Inflammatory macrophage treated with lipopolysaccharide for 1 hour (primary cell): ENCODE measurements around the gene BTBD10.
"Not testable (repeated sequence)": the region's sequence is repeated elsewhere in the genome, so short reads cannot be mapped to it uniquely, and the experiment has no call there.

Experiments used
- DNase-seq, 2 donors: peaks; one replicate each; pipeline ENCODE4 v3.0.0-alpha.2; 2020 to 2022

Gene BTBD10

DNA sequence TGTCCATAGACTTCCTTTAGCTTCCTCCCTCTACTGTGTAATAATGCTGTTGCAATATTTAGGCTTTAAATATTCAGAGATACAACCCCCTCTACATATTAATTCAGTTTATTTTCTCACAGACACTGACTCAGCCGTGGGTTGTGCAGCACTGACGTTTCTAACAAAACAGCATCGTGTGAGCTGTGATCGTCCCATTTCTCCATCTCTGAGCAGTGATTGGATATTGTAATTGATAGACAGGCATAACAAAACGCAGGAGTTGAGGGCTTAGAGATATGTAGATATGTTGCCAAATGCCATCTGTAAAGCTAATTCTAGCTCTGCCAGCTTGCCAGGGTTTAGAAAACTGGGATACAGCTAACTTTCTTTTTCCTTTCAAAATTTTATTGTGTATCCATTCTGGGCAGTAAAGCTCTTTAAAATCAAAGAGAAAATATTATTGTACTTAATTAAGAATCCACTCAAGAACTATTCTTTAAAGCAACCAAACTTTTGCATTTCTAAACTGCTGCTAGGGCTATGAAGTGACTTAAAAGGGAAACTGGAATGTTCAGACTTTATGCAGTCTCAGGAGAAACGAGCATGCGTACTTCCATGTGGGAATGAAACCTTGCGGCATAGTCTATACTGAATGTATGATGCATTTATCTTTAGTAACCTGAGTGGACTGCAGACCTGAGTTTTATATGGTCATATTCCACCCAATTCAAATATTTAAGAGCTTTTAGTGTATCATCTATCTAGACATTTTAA, 22.7 kb downstream of the BTBD10 start:
- DNase-seq: peak in 1 of 2 donors; percentile 36

DNA sequence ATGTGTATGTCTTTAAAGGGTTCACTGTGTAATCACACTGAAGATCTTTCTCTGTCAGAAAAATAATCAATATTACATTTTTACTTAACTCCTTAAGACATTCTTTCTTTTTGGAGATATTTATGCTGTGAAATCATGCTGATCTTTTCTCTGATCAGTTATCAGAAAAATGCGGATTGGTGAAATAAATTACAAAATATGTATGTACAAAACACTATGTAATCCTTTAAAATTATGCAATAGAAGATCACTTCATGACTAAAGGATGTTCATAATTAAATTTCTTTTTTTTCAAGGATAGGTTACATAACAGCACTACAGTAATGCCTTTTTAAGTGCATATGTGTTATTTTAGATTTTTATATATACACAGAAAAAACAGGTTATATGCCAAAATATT, 24.7 kb downstream of the BTBD10 start:
- DNase-seq: no peak

DNA sequence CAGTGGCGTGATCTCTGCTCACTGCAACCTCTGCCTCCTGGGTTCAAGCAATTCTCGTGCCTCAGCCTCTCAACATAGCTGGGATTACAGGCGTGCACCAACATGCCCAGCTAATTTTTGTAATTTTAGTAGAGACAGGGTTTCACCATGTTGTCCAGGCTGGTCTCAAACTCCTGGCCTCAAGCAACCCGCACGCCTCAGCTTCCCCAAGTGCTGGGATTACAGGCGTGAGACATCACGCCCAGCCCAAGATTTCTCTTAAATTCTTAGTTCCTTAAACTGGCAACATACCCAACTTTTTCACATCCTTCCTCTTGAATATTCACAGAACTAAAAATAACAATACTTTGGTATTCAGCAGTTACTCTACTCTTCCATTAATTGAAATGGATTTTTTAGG, 26.2 kb downstream of the BTBD10 start:
- DNase-seq: not testable (repeated sequence)

DNA sequence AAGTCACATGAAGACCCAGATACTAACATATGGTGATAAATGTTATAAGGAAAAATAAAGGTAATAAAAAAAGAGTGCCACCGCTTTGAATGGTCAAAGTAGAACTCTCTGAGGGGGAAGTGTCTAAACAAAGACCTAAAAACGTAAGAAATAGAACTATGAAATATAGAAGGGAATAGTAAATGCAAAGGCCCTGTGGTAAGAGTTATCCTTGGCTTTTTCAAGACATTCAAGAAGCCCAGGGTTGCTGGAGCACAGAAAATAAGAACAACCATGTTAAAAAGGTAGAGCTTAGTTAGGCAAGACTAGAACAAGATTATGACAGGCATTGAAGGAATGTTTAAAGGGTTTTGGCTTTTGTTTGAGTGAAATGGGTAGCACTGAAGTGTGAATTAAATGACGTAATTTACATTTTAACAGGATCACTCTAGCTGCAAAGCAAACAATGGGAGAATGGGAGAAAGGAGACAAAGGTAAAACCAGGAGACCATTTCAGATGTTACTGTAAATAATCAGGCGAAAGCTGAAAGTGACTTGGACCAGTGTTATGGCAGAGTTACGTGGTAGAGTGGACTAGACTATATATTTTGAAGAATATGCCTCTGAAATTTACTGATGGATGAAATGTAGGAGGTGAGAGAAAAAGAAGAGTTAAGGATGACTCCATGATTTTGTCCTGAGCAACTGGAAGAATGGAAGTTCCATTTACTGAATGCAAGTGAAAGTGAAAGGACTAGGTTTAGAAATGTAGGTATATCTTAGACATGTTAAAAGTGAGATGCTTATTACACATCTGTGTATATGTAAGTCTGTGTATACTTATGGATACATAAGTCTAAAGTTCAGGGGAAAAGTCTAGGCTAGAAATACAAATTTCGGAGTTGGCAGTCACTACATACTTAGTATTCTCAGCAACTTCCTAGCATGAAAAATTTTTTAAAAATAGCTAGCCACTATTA, 28.5 kb downstream of the BTBD10 start:
- no peak for DNase-seq

DNA sequence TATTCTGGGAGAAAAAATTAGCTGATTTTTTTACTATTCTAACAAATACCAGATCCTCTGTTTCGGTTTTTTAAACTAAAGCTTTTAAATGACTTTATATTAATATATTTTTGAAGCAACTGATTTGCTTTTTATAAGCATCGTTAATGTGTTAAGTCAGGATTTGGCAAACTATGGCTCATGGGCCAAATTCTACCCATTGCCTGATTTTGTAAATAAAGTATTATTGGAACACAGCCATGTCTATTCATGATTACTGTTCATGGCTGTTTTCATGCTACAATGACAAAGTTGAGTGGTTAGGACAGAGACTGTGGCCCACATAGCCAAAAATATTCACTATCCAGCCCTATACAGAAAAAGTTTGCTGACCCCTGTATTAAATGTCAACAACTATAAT, 29.6 kb downstream of the BTBD10 start:
- DNase-seq: no peak

DNA sequence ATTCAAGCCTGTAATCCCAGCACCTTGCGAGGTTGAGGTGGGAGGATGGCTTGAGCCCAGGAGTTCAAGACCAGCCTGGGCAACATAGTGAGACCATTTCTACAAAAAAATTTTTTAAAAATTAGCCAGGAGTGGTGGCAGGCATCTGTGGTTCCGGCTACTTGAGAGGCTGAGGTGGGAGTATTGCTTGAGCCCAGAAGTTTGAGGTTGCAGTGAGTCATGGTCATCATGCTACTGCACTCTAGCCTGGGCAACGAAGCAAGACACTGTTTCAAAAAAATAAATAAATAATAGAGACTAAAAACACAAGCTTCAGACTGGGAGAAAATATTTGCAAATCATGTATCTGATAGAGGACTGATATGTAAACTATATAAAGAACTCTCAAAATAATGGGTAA, 33.2 kb downstream of the BTBD10 start:
- peak in 1 of 2 donors; percentile 21 for DNase-seq

DNA sequence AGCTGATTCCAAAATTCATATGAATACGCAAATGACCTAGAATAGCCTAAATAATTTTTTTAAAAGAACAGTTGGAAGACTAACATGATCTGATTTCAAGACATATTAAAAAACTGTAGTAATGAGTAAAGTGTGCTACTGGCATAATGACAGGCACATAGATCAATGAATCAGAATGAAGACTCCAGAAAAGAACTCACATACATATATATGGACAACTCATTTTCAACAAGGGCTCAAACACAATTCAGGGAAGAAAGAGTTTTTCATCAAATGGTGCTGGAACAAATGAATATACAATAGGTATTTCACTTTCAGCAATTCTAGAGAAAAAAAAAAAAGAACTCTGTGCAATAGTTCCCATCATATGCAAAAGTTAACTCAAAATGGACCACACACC, 33.7 kb downstream of the BTBD10 start:
- no peak for DNase-seq

DNA sequence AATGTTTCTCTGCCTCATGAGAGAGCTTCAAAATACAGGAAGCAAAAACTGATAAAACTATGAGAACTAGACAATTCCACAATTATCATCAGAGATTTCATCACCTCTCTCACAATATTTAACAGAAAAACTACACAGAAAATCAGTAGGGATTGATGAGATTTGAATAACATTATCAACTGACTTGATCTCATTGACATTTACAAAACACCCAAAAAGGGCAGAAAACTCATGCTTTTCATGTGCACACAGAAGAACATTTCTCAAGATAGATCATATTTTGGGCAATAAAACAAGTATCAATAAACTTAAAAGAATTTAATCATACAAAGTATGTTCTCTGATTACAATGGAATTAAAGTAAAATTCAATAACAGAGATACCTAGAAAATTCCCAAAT, 35.6 kb downstream of the BTBD10 start:
- no peak for DNase-seq

DNA sequence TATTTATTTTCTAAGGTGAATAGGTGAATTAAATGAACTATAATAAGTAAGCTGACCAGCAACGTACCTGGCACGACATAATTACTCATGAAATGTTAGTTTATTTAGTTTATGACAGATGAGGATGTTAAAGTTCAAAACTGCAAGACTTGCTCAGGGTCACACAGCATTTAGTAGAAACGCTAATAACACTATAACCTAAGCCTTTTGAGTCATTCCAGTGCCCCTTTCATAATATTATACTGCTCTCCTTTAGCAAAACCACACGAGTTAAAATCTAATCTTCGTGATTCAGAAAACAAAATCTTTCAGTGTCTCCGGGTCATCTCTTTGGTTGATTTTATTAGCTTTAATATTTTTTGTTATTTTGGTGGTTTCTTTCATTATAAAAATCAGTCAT, 39.6 kb downstream of the BTBD10 start:
- DNase-seq: no peak

DNA sequence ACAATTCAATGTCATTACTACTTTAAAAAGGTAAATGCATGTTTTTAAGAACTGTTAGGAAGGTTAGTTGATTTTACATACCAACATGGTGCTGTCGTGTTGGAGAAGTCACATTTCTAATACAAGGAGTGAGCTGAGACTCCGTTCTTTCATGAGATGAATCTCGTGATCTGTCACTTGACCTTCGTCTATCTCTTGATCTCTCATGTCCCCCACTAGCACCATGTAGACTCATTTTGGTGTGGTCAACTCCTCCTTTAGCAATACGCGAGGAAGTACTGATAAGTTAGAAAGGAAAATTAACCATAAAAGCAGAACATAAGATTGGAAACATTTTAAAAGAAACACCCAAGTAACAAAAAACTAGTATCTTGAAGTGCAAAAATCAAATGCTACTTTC, 41.5 kb downstream of the BTBD10 start:
- DNase-seq: no peak

DNA sequence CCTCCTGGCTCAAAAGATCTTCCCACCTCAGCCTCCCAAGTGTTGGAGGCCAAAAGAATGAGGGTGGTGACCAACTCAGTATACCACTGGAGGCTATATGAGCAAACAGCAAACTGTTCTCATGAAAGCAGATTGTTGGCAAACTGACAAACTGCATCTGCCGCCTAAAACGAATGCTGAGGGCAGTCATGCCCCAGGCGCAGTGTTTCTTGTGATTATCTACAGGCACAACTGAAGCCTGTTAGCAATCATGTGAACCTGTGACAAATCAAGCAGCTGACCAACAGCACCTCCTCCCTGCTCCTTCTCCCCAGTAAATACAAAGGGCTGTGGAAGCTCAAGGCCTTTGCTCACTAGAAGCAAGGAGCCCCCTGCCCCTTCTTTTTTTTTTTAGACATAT, 47.8 kb downstream of the BTBD10 start:
- no peak for DNase-seq

DNA sequence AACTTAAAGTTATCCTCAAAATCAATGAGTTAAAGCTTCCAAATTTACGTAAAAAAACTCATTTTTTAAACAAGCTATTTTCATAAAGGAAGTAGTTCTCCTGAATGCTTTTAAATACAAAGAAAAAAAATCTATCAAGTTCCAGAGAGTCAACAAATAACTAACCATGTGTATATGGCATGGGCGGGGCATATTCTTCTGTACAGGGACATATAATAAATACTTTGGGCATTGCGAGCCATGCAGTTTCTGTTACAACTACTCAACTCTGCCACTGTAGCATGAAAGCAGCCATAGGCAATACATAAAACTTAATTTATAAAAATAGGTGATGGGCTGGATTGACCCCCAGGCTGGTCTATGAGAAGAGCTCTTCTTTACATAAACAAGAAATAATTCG, 57.8 kb downstream of the BTBD10 start:
- DNase-seq: no peak

DNA sequence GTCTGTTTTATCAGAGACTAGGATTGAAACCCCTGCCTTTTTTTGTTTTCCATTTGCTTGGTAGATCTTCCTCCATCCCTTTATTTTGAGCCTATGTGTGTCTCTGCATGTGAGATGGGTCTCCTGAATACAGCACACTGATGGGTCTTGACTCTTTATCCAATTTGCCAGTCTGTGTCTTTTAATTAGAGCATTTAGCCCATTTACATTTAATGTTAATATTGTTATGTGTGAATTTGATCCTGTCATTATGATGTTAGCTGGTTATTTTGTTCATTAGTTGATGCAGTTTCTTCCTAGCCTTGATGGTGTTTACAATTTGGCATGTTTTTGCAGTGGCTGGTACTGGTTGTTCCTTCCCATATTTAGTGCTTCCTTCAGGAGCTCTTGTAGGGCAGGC, 64.7 kb downstream of the BTBD10 start:
- DNase-seq: not testable (repeated sequence)

DNA sequence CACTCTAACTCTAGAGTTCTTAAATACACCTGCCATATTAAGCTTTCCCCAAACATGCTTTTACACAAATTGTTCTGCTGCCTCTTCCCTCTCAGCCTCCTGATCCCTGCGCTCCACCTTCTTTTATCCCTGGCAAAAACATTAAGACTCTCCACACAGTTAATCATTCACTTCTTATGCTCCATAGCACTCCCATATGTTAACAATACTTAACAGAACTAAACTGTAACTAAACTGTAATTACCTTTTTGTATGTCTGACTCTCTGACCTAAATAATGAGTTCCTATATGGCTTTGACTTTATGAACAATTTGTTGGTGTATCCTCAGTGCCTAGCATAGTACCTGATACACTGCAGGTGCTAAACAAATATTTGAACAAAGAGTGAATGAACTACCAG, 71.8 kb downstream of the BTBD10 start:
- no peak for DNase-seq

DNA sequence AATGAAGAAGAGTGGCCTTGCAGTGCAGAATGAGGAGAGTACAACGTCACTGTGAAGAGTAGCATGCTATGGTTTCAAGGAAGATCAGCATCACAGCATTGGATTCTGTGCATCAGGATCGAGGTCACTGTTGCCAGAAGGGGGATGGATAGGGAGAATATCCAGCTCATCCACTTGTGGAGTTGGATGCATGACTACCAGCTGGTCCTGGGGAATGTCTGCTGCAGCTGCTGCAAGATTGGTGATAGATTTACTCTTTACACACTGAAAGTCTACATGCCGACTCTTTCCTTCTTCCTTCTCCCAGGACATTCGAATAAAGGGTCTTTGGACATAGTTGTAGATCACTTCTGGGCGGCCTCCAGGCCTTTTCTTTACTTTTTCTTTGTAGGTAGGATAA, 74.3 kb downstream of the BTBD10 start:
- no peak for DNase-seq

DNA sequence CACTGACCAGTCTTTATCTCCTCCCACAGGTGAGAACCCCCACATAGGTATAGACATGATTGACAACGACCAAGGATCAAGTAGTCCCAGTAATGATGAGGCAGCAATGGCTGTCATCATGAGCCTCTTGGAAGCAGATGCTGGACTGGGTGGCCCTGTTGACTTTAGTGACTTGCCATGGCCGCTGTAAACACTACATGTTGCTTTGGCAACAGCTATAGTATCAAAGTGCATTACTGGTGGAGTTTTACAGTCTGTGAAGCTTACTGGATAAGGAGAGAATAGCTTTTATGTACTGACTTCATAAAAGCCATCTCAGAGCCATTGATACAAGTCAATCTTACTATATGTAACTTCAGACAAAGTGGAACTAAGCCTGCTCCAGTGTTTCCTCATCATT, 76.5 kb downstream of the BTBD10 start:
- DNase-seq: no peak

DNA sequence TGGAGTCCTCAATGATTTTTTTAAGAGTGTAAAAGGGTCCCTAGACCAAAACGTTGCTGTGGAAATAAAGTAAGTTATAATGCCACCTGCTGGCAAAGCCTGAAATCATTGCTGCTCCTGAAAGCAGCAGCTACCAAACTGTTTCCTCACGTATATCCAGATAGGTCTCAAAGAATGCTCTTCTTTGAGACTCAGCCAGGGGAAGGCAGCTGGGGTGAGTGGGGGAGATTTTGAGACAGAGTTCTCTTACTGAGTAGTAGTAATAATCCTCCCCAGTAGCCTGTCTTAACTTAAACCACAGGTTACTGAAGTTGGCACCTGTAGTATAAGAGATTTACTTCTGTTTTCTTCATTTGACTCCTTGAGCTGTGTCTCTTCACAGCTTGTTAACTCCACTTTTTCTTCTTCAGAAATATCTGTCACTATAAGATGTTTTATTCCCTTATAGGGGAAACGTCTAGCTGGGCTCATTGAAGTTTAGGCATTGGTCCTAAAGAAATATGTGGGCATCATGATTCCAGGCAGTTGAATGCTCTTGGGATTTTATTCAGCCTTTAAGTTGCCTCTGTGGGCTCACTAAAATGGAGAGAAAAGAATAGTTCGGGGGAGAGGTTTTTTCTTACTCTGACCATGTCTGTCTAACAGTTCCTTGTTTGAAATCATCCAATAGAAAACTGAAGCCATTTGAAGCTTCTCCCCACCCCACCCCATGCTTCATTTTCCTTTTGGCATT, 77.9 kb downstream of the BTBD10 start:
- peak in 1 of 2 donors; percentile 27 for DNase-seq

DNA sequence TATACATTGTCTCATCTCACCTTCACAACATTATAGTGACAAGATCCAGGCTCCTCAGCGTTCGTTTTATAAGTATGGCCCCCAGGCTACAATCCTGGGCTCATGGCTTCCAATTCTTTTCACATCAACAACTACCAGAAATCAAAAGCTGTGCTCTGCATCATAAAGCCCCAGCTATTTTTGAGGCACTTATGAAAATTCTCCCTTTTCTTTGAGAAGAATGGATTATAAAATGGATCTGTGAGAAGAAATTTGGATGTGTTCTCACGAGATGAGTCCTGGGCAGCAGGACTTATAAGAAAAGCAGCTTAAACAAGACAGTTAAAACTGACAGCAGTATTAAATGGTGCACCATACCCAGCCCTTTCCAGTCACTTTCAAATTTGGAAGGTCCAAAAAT, 80.3 kb downstream of the BTBD10 start:
- DNase-seq: no peak

DNA sequence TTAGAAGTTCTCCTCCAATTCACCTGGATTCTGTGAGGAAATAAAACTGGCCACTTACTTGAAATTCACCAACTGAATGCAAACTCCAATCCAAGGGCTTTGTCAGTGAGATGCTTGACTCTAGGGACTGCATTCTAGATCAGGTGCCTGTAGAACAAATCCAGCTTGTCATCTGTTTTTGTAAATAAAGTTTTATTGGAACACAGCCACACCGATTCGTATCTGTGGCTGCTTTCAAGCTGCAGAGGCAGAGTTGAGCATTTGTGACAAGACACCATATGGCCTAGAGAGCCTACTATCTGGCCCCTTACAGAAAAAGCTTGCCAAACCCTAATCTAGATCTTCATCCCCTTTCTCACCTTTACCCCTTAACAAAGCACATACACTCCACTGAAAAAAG, 82.3 kb downstream of the BTBD10 start:
- no peak for DNase-seq

DNA sequence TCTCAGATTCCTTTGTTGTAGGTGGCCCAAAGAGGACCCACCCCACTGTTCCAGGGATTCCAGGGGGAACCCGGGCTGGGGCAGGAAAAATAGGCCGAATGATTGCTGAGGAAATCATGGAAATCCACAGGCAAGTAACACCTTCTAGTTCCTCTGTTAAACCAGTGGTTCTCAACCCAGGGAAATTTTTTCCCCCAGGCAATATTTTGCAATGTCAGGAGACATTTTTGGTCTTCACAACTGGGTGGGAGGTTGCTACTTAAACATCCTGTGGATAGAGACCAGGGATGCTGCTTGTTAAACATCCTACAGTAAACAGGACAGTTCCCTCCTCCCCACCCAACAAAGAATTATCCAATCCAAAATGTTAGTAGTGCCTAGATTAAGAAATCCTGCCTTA, 84.7 kb downstream of the BTBD10 start:
- DNase-seq: peak in 1 of 2 donors; percentile 28

DNA sequence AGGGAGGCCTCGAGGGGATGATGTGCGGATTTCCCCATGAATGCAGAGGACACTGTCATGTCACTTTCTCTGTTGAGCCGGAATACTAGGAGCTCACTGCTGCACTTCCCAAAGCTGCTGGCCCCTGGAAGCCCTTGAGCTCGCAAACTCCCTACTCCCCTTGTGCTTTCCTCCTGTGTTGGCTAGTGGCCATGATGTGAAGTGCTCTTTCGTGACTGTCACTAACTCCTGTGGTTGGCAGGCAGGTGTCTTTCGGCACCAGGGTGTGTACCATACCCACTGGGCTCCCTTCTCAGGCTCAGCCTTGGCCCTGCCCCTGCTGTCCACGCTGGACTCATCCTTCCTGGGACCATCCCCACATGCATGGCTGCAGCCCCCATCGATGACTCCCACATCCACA, 86.2 kb downstream of the BTBD10 start:
- no peak for DNase-seq

DNA sequence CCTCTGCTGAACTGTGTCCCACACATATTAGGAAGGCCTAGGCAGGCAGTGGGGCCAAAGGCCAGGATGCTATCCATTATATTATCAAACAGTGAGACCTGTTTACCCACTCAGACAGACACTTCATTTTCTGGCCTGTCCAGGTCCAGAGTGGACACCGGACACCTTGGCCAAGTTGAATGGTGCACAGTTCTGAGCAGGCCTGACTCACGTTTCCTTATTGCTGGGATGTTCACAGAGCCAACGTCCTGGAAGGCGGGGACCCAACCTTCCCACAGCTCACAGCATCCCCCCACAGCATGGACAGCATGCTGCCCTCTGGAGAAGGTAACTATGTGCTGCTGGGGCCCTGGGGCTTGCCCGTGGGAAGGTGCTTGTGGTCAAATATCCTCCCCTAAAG, 86.6 kb downstream of the BTBD10 start:
- DNase-seq: no peak

DNA sequence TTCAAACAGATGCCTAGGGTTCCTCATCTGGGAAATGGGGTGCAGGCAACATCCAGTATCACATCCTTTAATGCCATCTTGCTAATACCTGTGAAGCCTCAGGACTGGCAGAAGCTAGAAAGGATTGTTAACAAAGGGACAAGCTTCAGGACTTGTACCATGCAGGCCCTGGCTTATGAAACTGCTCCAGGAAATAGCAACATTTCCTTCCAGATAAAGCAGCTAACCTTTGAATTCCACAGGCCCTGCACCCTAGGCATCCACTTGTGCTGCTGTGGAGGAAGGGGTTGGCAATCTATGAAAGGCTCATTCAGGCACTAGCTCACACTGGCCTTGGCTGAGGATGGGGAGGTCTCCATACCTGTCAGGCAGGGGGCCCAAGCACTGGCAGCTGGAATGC, 87.2 kb downstream of the BTBD10 start:
- DNase-seq: no peak

DNA sequence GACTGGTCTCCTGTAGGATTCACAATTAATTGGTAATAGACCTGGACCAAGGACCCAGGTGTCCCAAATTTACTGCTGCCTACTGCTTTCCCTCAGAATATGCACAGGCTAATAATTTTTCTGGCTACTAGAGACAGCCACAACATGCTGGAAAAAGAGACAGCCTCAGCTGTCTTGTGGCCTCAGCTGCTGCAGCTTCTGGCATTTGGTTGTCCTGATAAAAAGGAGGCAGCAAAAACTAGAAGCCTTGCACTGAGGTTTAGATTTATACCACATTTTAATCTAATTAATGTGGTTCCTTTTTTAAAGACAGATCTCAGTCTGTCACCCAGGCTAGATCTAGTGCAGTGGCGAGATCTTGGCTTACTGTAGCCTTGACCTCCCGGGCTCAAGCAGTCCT, 89.8 kb downstream of the BTBD10 start:
- DNase-seq: no peak
